Left kidney (tissue), 2 donors: Measurements from ENCODE around the gene FARP1. TPM values are rescaled to one million over a fixed set of nuclear protein-coding genes. Genes with fewer than 3 reads are reported as not detected.

Experiments
- DNase-seq: peaks from one replicate; pipeline ENCODE4 v3.0.0-alpha.2; 2013
- polyA plus RNA-seq: library from polyadenylated mRNA; unstranded; fragments of 120-200 nt; gene quantifications from one replicate; pipeline ENCODE4 v1.2.1, GENCODE V29; 2013; ENCODE audit not compliant: insufficient read length

The FARP1 gene
- polyA plus RNA-seq, 1 donor, result 298 TPM

GRCh38 chr13:98482476-98483444 is 339.9 kb downstream of the FARP1 start:
- DNase-seq, result no peak

- no peak for DNase-seq
Measured at GRCh38 chr13:98483601-98484288, 340.9 kb downstream of the FARP1 start.

- peak; percentile 90 for DNase-seq
Measured at GRCh38 chr13:98484289-98485219, 341.7 kb downstream of the FARP1 start.

DNA sequence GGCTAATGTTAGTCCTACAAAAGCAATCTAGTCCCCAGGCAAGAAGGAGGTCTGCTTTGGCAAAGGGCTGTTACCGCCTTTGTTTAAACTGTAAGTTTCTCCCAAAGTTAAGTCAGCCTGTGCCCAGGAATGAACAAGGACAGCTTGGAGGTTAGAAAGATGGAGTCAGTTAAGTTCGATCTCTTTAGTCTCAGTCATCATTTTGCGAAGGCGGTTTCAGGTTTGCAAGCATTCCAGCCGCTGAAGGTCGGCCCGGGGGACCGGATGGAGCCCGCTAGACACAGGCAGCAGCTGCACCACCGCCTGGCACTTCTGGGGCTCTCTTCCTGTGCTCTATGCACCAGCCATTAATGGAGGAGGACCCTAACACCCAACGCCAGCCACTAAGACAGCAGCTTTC is 342.7 kb downstream of the FARP1 start:
- no peak for DNase-seq

GRCh38 chr13:98486412-98486811 is 343.5 kb downstream of the FARP1 start:
- no peak for DNase-seq

DNA sequence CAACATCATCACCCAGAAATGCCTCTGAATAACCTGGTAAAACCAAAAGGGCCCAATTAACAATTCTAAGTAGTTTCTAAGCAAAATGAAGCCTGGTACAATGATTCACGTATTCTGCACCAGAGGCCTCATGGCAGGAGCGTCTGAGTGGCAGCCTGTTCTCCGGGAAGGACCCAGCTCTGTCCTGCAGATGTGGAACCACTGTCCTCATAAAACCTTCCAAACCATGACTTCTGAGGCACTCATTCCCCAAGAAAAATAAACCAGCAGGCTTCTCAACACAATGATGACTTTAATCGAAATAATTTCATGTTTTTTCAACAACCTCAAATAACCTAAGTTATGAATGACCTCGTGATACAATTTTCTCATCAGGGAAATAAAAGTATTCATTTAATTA is 344.1 kb downstream of the FARP1 start:
- no peak for DNase-seq

DNA sequence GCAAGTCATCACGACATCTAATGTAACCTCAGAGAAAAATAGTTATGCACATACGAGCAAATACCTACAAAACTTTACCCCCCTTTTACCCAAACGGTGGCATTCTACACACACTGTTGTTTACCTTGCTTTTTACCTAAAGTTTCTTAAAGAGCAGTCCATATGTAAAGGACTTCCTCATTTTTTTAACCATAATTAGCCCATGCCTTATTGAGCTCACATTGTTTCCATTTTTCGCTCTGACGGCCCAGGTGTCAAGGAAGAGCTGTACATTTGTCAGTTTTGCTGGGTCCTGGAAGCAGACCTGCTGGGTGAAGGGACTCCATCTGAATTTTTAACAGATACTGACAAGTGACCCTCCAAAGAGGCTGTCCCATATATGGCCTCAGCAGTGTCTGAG is 344.6 kb downstream of the FARP1 start:
- DNase-seq, result no peak

GRCh38 chr13:98488736-98489135 is 345.8 kb downstream of the FARP1 start:
- no peak for DNase-seq

DNA sequence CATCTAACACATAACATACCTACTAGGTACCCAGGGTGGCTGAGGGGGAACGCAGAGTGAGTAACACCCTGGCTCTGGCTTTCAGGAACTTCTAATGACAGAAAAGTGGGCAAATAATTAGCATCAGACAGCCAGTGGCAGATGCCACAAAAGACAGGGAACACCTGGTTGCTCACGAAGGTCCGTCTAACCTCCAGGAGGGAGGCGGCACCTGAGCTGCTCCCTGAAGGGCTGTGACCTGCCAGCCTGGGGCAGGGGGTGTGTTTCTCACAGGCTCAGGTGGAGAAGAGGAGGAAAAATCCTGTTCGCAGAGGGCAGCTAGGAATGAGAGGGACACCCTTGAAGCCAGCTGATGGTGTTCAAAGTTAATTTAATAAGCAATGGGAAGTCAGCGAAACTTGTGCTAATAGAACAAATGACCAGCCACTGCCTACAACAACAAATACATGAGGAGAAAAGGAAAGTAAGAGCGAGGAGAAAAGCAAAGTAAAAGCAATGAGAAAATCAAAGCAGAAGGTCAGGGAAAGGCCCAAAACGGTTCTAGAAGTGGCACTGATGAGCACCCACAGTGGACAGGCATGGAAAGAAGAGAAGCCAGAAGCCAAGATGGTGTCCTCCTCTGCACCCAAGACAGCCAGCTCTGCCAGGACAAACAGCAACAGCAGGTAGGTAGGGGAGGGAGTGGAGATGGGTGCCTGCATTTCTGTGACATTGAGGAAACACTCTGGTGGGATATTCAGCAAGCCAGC is 346.7 kb downstream of the FARP1 start:
- DNase-seq, result no peak

DNA sequence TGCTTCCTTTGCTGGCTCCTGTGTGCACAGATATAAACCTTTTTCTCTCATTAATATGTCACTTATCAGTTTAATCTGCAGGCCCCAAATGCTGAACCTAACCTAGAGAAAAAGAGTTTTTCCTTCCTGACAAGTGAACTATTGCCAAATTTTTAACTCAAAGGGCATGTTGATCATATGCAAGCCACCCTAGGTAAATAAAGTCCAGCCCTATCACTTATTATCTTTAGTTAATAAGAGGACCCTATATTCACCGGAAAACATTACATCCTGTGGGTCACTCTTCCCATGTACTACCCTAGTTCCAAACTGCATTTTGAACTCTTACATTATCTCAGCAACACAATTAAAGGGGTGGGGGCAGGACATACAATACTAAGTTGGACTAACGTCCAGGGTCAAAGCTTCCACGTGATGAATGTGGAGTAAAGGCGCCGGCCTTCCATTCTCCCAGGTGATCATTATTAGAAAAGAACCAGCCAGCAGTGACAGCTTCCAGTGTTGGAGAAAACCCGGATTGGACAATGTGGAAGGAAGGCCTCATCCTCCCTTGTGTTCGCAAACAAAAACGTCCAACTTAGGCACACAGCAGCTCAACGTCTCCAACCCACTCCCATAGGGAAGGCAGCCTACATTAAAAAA is 347.4 kb downstream of the FARP1 start:
- DNase-seq, result no peak

DNA sequence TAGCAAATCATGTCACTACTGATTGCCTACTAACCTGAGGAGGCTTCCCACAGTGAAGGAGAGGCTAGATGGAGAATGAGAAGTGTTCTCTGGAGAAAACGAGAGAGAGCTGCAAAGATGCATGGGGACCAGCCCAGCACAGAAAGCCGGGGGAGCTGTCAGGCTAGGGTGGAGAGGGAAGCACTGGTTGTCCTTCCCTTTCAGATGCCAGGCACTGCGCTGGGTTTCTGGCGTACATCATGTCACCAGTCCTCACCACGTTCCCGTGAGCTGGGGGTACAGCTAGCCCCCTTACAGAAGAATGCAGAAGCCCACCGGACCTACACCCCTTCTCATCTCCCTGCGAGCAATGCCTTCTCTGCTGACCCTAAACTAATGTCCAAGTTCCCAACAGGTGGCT is 348.0 kb downstream of the FARP1 start:
- no peak for DNase-seq

DNA sequence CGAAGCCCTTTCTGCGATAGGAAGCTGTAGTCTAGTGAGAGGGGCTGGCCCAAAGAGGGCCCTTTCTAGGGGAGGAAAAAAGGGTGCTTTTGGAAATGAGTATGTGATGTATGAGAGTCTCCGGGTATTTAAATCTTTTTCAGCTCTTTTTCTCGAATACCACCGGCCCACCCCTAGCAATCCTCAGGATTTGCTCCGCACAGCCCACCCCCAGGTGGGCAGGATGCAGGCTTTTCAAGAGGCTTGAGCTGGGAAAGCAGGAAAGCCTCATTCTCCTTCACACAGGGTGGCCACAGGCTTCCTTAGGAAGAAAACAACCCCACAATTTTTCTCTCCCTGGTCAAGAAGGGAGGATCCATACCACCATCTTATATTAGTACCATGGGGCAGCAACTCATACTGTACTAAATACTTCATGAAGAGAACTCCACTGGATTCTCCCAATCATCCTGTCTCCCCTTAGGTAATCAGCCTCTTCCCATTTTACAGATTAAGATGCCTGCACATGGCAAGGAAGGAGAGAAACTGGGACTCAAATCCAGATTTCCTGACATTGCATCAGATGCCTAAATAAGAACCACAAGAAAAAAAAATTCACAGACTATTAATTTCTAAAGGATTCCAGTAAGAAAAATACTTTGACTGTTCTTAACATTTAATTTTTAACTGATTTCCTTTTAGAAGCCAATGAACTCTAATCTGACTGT is 349.6 kb downstream of the FARP1 start:
- no peak for DNase-seq

DNA sequence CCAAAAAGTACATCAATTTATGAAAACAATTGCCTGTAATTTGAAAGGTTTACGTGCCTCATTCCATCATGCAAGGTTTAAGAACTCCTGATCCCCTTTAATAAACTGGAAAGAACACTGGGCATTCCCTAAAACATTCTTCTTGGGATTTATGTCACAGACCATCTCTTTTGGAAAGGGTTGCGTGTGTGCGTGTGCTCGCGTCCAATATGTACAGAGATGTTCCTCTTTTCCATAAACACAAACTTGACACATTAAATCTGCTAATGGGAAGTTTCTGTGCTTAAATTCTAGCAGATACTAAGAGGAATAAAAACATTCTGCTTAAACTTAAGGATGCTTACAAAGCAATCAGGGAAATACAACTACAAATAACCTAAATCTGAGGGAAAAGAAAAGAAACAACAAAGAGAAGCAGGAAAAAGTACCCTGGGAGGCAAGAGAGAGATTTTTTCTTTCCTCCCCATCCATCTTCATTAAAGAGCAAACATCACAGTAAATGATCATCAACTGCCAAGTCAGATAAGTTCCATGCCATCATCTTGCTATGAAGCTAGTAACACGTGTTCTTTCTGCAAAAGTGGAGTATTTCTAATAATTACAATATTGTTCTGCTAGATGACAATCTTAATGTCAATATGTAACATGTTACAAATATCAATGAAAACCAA is 350.3 kb downstream of the FARP1 start:
- no peak for DNase-seq

DNA sequence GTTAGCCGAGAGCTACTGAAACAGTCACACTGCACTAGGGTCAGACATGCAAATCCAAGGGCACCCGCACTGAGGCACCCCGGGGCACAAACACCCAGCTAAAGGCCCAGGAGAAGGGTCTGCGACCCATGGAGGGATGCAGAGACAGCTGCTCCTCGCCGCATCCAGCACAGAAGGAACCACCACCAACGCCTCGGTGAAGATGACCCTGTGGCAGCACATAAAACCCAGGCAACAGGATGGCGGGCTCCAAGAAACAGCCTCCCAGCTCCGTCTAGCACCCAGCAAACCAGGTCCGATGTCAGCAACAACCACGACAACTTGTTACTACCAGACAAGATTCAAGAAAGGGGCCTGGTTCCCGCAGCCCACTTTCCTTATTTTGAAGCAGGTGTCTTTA is 351.9 kb downstream of the FARP1 start:
- no peak for DNase-seq

- DNase-seq, result no peak
Measured at GRCh38 chr13:98495627-98496478, 353.0 kb downstream of the FARP1 start.

DNA sequence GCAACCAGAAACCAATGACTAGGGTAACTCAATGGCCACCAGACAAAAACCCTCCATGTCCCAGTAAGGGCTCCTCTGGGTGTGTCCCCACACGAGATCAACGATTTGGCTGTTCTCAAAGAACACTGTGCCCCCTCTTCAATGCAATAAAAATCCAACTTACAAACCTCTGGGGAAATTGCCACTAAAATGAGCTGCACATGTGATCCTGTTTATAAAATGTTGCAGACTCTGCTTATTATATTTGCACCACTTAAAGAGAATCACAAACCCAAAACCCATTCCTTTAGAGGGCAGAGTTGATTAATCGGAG is 353.5 kb downstream of the FARP1 start:
- DNase-seq, result no peak

DNA sequence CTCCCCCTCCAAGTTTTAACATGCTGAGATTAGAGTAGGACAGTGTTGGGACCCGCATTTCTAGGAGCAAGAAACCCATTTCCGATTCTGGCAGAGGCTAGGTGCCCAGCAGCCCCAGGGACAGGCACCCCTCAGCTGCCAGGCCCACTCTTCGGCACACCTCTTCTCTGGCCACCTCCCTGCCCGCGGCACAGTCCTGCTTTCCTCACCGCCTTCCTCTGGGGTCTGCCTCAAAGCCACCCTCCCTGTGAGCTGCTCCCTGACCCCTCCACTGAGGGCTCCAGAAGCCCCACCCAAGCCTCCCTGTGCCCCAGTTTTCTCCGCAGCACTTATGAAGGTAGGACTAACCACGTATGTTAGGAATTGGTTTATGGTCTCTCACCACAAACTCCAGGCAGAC is 354.1 kb downstream of the FARP1 start:
- DNase-seq, result no peak

GRCh38 chr13:98500963-98501421 is 358.1 kb downstream of the FARP1 start:
- DNase-seq, result no peak
